Subcutaneous abdominal adipose tissue (tissue), 5 donors: ENCODE results near the gene SPINK9.

Source experiments
- H3K27ac ChIP-seq: one replicate; pipeline ENCODE4 v1.7.0; 2013; ENCODE audit warnings: low read depth, mild to moderate bottlenecking, inconsistent platforms, low read length, moderate library complexity
- H3K27me3 ChIP-seq, 5 donors: one replicate each; pipeline ENCODE4 v1.7.0; 2013; ENCODE audit warnings: low read length in 5 of 5, inconsistent platforms in 1 of 5; ENCODE audit not compliant: control insufficient read depth in 5 of 5, insufficient read depth in 4 of 5
- H3K36me3 ChIP-seq, 5 donors: one replicate each; pipeline ENCODE4 v1.7.0; 2013; ENCODE audit warnings: low read length in 5 of 5; ENCODE audit not compliant: control insufficient read depth in 5 of 5, insufficient read depth in 5 of 5
- H3K4me1 ChIP-seq, 5 donors: one replicate each; pipeline ENCODE4 v1.7.0; 2013; ENCODE audit warnings: low read length in 5 of 5, mild to moderate bottlenecking in 3 of 5, moderate library complexity in 1 of 5; ENCODE audit not compliant: control insufficient read depth in 5 of 5, insufficient read depth in 5 of 5
- H3K4me3 ChIP-seq, 5 donors: one replicate each; pipeline ENCODE4 v1.7.0; 2013; ENCODE audit warnings: low read length in 5 of 5, low read depth in 1 of 5
- H3K9ac ChIP-seq, 5 donors: one replicate each; pipeline ENCODE4 v1.7.0; 2013; ENCODE audit warnings: low read length in 5 of 5, mild to moderate bottlenecking in 4 of 5, moderate library complexity in 3 of 5
- H3K9me3 ChIP-seq, 5 donors: one replicate each; pipeline ENCODE4 v1.7.0; 2013; ENCODE audit warnings: low read length in 5 of 5; ENCODE audit not compliant: control insufficient read depth in 5 of 5
- donor health status: healthy.
- donor health status: healthy.
- donor health status: healthy.
- donor health status: healthy.
- donor health status: healthy.

Gene SPINK9, protein sequence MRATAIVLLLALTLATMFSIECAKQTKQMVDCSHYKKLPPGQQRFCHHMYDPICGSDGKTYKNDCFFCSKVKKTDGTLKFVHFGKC

GRCh38 chr5:148335259-148335658, at the start of gene SPINK9:
Gene SPINK9 (plus strand): TSS chr5:148335559. CDS start chr5:148335614, 55 bp downstream.
- no peaks in the 10 kb centered on the region for H3K27me3 ChIP-seq
- peaks cover 0 to 5% (median 0%) of the 10 kb centered on the region in 5 donors for H3K9me3 ChIP-seq
- H3K36me3 ChIP-seq: no peaks in the 10 kb centered on the region
- H3K4me1 ChIP-seq: no peaks in the 10 kb centered on the region
- no peak within 1 kb of the TSS for H3K4me3 ChIP-seq
- H3K27ac ChIP-seq: no peak within 1 kb of the TSS
- no peak within 1 kb of the TSS for H3K9ac ChIP-seq

DNA sequence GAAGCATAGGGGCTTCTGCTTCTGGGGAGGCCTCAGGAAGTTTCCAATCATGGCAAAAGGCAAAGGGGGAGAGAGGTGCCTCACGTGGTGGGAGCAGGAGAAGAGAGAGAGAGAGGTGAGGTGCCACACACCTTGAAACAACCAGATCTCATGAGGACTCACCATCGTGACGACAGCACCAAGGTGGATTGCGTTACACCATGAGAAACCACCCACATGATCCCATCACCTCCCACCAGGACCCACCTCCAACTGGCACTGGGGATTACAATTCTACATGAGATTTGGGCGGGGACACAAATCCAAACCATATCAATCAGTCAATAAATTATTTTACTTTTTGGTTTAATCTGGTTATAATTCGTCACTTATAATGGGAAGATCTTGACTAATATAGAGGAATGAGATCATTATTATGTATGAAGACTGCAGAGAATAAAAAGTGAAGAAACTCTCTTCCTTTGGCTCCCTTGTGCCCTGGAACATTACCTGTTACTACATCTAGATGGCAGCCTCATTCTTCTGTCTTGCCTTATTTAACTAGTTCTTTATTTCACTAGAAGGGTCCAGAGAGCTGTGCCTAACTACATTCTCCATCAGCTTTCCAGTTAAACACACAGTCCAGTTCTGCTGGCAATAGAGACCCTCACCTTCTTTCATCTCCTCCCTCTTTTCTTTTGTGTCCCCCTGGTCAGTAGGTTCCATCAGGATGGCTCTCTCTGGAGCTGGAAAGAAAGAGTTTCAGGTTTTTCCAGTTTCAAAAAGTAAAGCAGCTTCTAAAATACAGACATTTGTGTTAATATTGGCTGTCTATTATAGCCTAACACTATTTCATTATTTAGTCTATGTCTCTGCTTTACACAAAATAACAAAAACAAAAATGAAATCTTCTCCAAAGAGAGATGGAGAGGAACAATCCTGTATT, 44.8 kb upstream of the SPINK9 start:
- Histone ChIP-seq H3K4me3 (no peak overlapping the region), H3K27ac (no peak overlapping the region), H3K9me3 (no peaks in the 10 kb centered on the region), H3K9ac (no peak overlapping the region), H3K27me3 (no peaks in the 10 kb centered on the region), H3K36me3 (no peaks in the 10 kb centered on the region), H3K4me1 (no peaks in the 10 kb centered on the region)

DNA sequence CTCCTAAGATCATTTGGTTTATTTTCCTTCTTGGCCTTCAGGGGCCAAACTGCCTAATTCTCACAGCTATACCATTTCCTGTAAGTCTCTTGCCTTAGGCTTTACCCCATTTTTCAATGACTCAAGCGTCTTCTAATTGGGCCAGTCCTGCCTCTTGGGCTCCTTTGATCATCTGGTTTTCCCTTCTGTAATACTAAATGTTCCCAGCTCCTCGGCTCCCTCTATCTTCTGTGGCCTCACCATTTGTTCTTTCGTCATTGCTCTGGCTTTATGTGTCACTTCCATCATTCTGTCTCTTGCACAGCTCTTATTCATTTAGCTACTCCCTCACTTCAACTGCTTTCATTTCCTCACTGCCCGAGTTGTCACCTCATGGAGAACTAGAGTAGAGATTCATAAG, 37.6 kb upstream of the SPINK9 start:
- Histone ChIP-seq H3K9me3 (no peaks in the 10 kb centered on the region), H3K4me3 (no peak overlapping the region), H3K27me3 (no peaks in the 10 kb centered on the region), H3K27ac (no peak overlapping the region), H3K36me3 (peaks cover 0 to 3% (median 0%) of the 10 kb centered on the region in 5 donors), H3K4me1 (no peaks in the 10 kb centered on the region), H3K9ac (no peak overlapping the region)

DNA sequence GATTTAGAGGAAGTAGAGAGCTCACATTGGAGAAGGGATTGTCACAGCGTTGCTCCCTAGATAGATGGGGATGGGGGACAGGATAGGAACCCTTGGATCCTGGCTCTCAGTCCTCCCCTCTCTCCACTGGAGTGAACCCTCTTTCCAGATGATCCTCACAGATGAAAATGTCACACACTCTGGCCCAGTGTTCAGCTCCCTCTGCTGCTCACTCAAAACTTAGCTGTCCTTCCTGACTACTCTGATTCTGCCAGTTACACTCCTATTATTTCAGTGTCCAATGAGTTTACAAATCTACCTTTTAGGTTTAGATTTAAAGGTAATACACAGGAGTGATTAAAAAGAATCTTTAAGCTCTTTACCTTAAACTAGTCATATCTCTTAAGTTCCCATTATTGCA, 28.9 kb upstream of the SPINK9 start:
- peaks cover 0 to 2% (median 0%) of the 10 kb centered on the region in 5 donors for H3K36me3 ChIP-seq
- H3K4me3 ChIP-seq: no peak overlapping the region
- H3K27ac ChIP-seq: no peak overlapping the region
- H3K27me3 ChIP-seq: no peaks in the 10 kb centered on the region
- H3K9me3 ChIP-seq: peaks cover 0 to 7% (median 4%) of the 10 kb centered on the region in 5 donors
- H3K4me1 ChIP-seq: no peaks in the 10 kb centered on the region
- no peak overlapping the region for H3K9ac ChIP-seq

- H3K27ac ChIP-seq: no peak overlapping the region
- H3K4me3 ChIP-seq: no peak overlapping the region
- no peaks in the 10 kb centered on the region for H3K27me3 ChIP-seq
- peaks cover 0 to 7% (median 4%) of the 10 kb centered on the region in 5 donors for H3K9me3 ChIP-seq
- H3K4me1 ChIP-seq: no peaks in the 10 kb centered on the region
- H3K36me3 ChIP-seq: no peaks in the 10 kb centered on the region
- H3K9ac ChIP-seq: no peak overlapping the region
Measured at GRCh38 chr5:148309019-148309418, 26.3 kb upstream of the SPINK9 start.

DNA sequence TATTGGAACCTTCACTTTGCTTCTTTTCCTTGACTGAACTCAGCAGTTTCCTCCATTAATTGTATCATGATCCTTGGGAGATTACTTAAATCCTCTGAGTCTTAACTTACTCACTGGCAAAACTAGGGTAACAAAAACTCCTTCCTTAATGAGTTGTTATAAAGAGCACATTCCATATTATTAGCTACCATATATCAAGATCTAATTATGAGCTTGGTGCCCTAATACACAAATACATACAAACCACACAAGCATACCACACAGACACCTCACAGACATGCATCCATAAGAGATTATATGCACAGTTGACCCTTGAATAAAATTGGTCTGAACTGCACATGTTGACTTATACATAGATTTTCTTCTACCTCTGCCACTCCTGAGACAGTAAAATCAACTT, 25.6 kb upstream of the SPINK9 start:
- Histone ChIP-seq H3K9me3 (peaks cover 0 to 7% (median 4%) of the 10 kb centered on the region in 5 donors), H3K27me3 (no peaks in the 10 kb centered on the region), H3K9ac (no peak overlapping the region), H3K4me1 (no peaks in the 10 kb centered on the region), H3K4me3 (no peak overlapping the region), H3K27ac (no peak overlapping the region), H3K36me3 (no peaks in the 10 kb centered on the region)

DNA sequence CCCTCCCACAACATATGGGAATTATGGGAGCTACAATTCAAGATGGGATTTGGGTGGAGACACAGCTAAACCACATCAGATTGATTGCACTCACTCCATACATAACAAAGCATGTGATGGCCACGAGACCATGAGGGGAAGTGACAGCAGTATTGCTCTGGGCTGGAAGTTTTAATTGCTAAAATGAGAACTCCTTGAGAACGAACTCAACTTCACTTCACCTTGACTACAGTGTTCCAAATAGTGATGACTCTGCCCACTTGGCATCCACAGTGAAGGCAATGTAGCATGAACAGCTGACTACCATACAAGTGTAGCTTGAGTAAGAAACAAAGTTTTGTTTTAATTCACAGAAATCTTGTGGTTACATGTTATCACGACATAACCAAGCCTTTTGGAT, 23.9 kb upstream of the SPINK9 start:
- no peaks in the 10 kb centered on the region for H3K4me1 ChIP-seq
- peaks cover 0 to 7% (median 4%) of the 10 kb centered on the region in 5 donors for H3K9me3 ChIP-seq
- H3K4me3 ChIP-seq: no peak overlapping the region
- H3K36me3 ChIP-seq: no peaks in the 10 kb centered on the region
- H3K27ac ChIP-seq: no peak overlapping the region
- H3K27me3 ChIP-seq: no peaks in the 10 kb centered on the region
- H3K9ac ChIP-seq: no peak overlapping the region

GRCh38 chr5:148312153-148312552, 23.2 kb upstream of the SPINK9 start, which contains the start of gene SPINK7:
Gene SPINK7 (plus strand): TSS chr5:148312423. CDS start chr5:148312484, 61 bp downstream.
- Histone ChIP-seq H3K36me3 (no peaks in the 10 kb centered on the region), H3K9me3 (peaks cover 0 to 7% (median 4%) of the 10 kb centered on the region in 5 donors)

GRCh38 chr5:148314187-148314586, 21.2 kb upstream of the SPINK9 start:
- H3K9ac ChIP-seq: no peak overlapping the region
- H3K4me1 ChIP-seq: no peaks in the 10 kb centered on the region
- H3K36me3 ChIP-seq: no peaks in the 10 kb centered on the region
- no peak overlapping the region for H3K4me3 ChIP-seq
- H3K27me3 ChIP-seq: no peaks in the 10 kb centered on the region
- peaks cover 0 to 2% (median 2%) of the 10 kb centered on the region in 5 donors for H3K9me3 ChIP-seq
- H3K27ac ChIP-seq: no peak overlapping the region

More at GRCh38 chr5:148312153-148312552, 23.2 kb upstream of the SPINK9 start, which contains the start of gene SPINK7:
- Histone ChIP-seq H3K4me1 (no peaks in the 10 kb centered on the region), H3K4me3 (no peak within 1 kb of the TSS), H3K27ac (no peak within 1 kb of the TSS), H3K27me3 (no peaks in the 10 kb centered on the region), H3K9ac (no peak within 1 kb of the TSS)

- no peaks in the 10 kb centered on the region for H3K9me3 ChIP-seq
- no peaks in the 10 kb centered on the region for H3K27me3 ChIP-seq
- no peaks in the 10 kb centered on the region for H3K4me1 ChIP-seq
- no peaks in the 10 kb centered on the region for H3K36me3 ChIP-seq
- H3K4me3 ChIP-seq: no peak overlapping the region
- H3K9ac ChIP-seq: no peak overlapping the region
- no peak overlapping the region for H3K27ac ChIP-seq
Measured at GRCh38 chr5:148314731-148315130, 20.6 kb upstream of the SPINK9 start.
